Liver (tissue), 9 donors: ENCODE results near the gene CEP162. TPM values are rescaled to one million over a fixed set of nuclear protein-coding genes. Genes with fewer than 3 reads are reported as not detected.

Experiments
- DNase-seq: peaks from one replicate; pipeline ENCODE4 v3.0.0-alpha.2; 2017; ENCODE audit warnings: low spot score
- H3K27ac ChIP-seq, 2 donors: one replicate each; pipeline ENCODE4 v1.7.0; 2013; ENCODE audit warnings: inconsistent platforms in 2 of 2, low read length in 2 of 2, control low read depth in 1 of 2, low read depth in 1 of 2, mild to moderate bottlenecking in 1 of 2
- H3K27me3 ChIP-seq, 4 donors: one replicate each; pipeline versions ENCODE4 v1.6.1 to v1.7.0; 2013; ENCODE audit warnings: low read length in 3 of 4, inconsistent platforms in 1 of 4, mild to moderate bottlenecking in 1 of 4, moderate library complexity in 1 of 4; ENCODE audit not compliant: control insufficient read depth in 4 of 4, insufficient read depth in 4 of 4
- H3K36me3 ChIP-seq, 4 donors: one replicate each; pipeline versions ENCODE4 v1.6.1 to v1.7.0; 2013; ENCODE audit warnings: low read length in 3 of 4, mild to moderate bottlenecking in 3 of 4, low read depth in 1 of 4, moderate library complexity in 1 of 4; ENCODE audit not compliant: control insufficient read depth in 4 of 4, insufficient read depth in 3 of 4
- H3K4me1 ChIP-seq, 4 donors: one replicate each; pipeline versions ENCODE4 v1.6.1 to v1.7.0; 2013; ENCODE audit warnings: low read length in 3 of 4, mild to moderate bottlenecking in 3 of 4, moderate library complexity in 1 of 4; ENCODE audit not compliant: control insufficient read depth in 4 of 4, insufficient read depth in 4 of 4
- H3K4me3 ChIP-seq, 3 donors: one replicate each; pipeline versions ENCODE4 v1.6.1 to v1.7.0; 2013; ENCODE audit warnings: low read length in 3 of 3, control low read depth in 1 of 3, low read depth in 1 of 3, mild to moderate bottlenecking in 1 of 3
- H3K9ac ChIP-seq, 2 donors: one replicate each; pipeline ENCODE4 v1.7.0; 2013; ENCODE audit warnings: low read length in 2 of 2, mild to moderate bottlenecking in 2 of 2, moderate library complexity in 2 of 2, control low read depth in 1 of 2, low read depth in 1 of 2
- H3K9me3 ChIP-seq, 4 donors: one replicate each; pipeline versions ENCODE4 v1.6.1 to v1.7.0; 2013; ENCODE audit warnings: low read length in 3 of 4; ENCODE audit not compliant: control insufficient read depth in 4 of 4
- ATF3 ChIP-seq: IDR thresholded peaks from 2 replicates; pipeline ENCODE4 v1.6.1; 2016; ENCODE audit warnings: antibody characterized with exemption
- CTCF ChIP-seq: fragments of 150-350 bp; IDR thresholded peaks from 2 replicates; pipeline ENCODE4 v1.5.1; 2017; ENCODE audit warnings: improper control_type of control experiment, low read depth, low read length; ENCODE audit not compliant: missing input control
- EGR1 ChIP-seq, 2 donors: IDR thresholded peaks; 2 replicates each; pipeline ENCODE4 v1.6.1; 2016 to 2018; ENCODE audit warnings: antibody characterized with exemption in 2 of 2, low read depth in 2 of 2
- FOXA1 ChIP-seq: IDR thresholded peaks from 2 replicates; pipeline ENCODE4 v1.6.1; 2016; ENCODE audit warnings: antibody characterized with exemption
- FOXA2 ChIP-seq: IDR thresholded peaks from 2 replicates; pipeline ENCODE4 v1.6.1; 2016; ENCODE audit warnings: antibody characterized with exemption
- GABPA ChIP-seq, 2 donors: IDR thresholded peaks in 1 of 2; conservative IDR thresholded peaks in 1 of 2; 2 replicates each; pipeline ENCODE4 v1.6.1; 2016; ENCODE audit warnings: antibody characterized with exemption in 2 of 2, mild to moderate bottlenecking in 1 of 2, moderate library complexity in 1 of 2
- HNF4A ChIP-seq, 2 donors: conservative IDR thresholded peaks; 2 replicates each; pipeline ENCODE4 v1.6.1; 2016; ENCODE audit warnings: antibody characterized with exemption in 2 of 2, mild to moderate bottlenecking in 2 of 2
- HNF4G ChIP-seq: IDR thresholded peaks from 2 replicates; pipeline ENCODE4 v1.6.1; 2016; ENCODE audit warnings: antibody characterized with exemption
- JUND ChIP-seq, 2 donors: IDR thresholded peaks; 2 replicates each; pipeline ENCODE4 v1.6.1; 2016; ENCODE audit warnings: antibody characterized with exemption in 2 of 2
- MAX ChIP-seq: IDR thresholded peaks from 2 replicates; pipeline ENCODE4 v1.6.1; 2016; ENCODE audit warnings: antibody characterized with exemption
- NR2F2 ChIP-seq: IDR thresholded peaks from 2 replicates; pipeline ENCODE4 v1.6.1; 2016; ENCODE audit warnings: antibody characterized with exemption
- RAD21 ChIP-seq, 2 donors: IDR thresholded peaks; 2 replicates each; pipeline ENCODE4 v1.6.1; 2016; ENCODE audit warnings: antibody characterized with exemption in 2 of 2, mild to moderate bottlenecking in 2 of 2
- REST ChIP-seq: IDR thresholded peaks from 2 replicates; pipeline ENCODE4 v1.6.1; 2016; ENCODE audit warnings: antibody characterized with exemption, mild to moderate bottlenecking
- RXRA ChIP-seq, 2 donors: IDR thresholded peaks; 2 replicates each; pipeline ENCODE4 v1.6.1; 2017 to 2018; ENCODE audit warnings: antibody characterized with exemption in 2 of 2, mild to moderate bottlenecking in 1 of 2
- SP1 ChIP-seq: IDR thresholded peaks from 2 replicates; pipeline ENCODE4 v1.6.1; 2018; ENCODE audit warnings: antibody characterized with exemption, mild to moderate bottlenecking
- TAF1 ChIP-seq: conservative IDR thresholded peaks from 2 replicates; pipeline ENCODE4 v1.6.1; 2016; ENCODE audit warnings: antibody characterized with exemption, mild to moderate bottlenecking
- YY1 ChIP-seq: IDR thresholded peaks from 2 replicates; pipeline ENCODE4 v1.6.1; 2016; ENCODE audit warnings: antibody characterized with exemption, mild to moderate bottlenecking
- ZBTB33 ChIP-seq: IDR thresholded peaks from 2 replicates; pipeline ENCODE4 v1.6.1; 2016; ENCODE audit warnings: antibody characterized with exemption
- WGBS: extraction: QIAGEN DNeasy Blood & Tissue Kit; methylation state at CpG from one replicate; pipeline ENCODE4 v1.1.7; 2013; 5-methylcytosine and 5-hydroxymethylcytosine counted together
- polyA plus RNA-seq, 2 donors: library from polyadenylated mRNA; stranded (reverse) in 1 of 2; unstranded in 1 of 2; fragments of 200-250 nt in 1 of 2; fragments of >200 nt in 1 of 2; fragmentation: Nextera tagmentation in 1 of 2; extraction: Ambion mirVana in 1 of 2; gene quantifications; one replicate each; pipeline versions ENCODE4 v1.2.1 to v1.2.3, GENCODE V29; 2013 to 2015
- total RNA-seq, 2 donors: library from RNA; depleted of rRNA; stranded (reverse); fragments of >200 nt; gene quantifications; one replicate each; pipeline ENCODE4 v1.2.3, GENCODE V29; 2014
- donor health status: healthy.
- donor health status: healthy.
- donor health status: healthy.
- donor health status: healthy.
- donor health status: healthy.

Gene CEP162
- total and polyA plus RNA-seq, 4 donors: 0.87 to 4.4 (median 2.6) TPM

- 89% methylated on average over 5 of the region's 5 CpGs for WGBS
- H3K27ac ChIP-seq: no peak overlapping the region
- H3K9me3 ChIP-seq: no peaks in the 10 kb centered on the region
- TF ChIP-seq EGR1 (IDR thresholded peaks at IDR 0.05; ENCODE audit: low read depth in 2 of 2) (no peak), RAD21 (IDR thresholded peaks at IDR 0.05) (no peak), JUND (IDR thresholded peaks at IDR 0.05) (no peak), ZBTB33 (no peak), HNF4A (conservative IDR thresholded peaks at IDR 0.05) (no peak)
- peaks cover 0 to 4% (median 2%) of the 10 kb centered on the region in 4 donors for H3K36me3 ChIP-seq
- H3K9ac ChIP-seq: no peak overlapping the region
- H3K4me3 ChIP-seq: no peak overlapping the region
- DNase-seq: no peak
- no peaks in the 10 kb centered on the region for H3K4me1 ChIP-seq
- H3K27me3 ChIP-seq: no peaks in the 10 kb centered on the region
Measured at GRCh38 chr6:84137051-84137375, 90.4 kb downstream of the CEP162 start.

GRCh38 chr6:84136364-84137050, 90.9 kb downstream of the CEP162 start:
- no peak for DNase-seq
- Histone ChIP-seq H3K27ac (no peak overlapping the region), H3K9ac (no peak overlapping the region), H3K4me1 (no peaks in the 10 kb centered on the region), H3K36me3 (peaks cover 0 to 4% (median 2%) of the 10 kb centered on the region in 4 donors), H3K27me3 (no peaks in the 10 kb centered on the region), H3K4me3 (no peak overlapping the region), H3K9me3 (no peaks in the 10 kb centered on the region)
- TF ChIP-seq RXRA (IDR thresholded peaks at IDR 0.05) (no peak), HNF4A (conservative IDR thresholded peaks at IDR 0.05) (no peak), HNF4G (no peak), GABPA (IDR thresholded peaks at IDR 0.05 in 1 of 2, conservative IDR thresholded peaks at IDR 0.05 in 1 of 2) (no peak), MAX (no peak), ZBTB33 (no peak), FOXA1 (no peak), NR2F2 (no peak), SP1 (no peak), TAF1 (no peak), YY1 (no peak), FOXA2 (no peak), JUND (IDR thresholded peaks at IDR 0.05) (no peak), ATF3 (no peak), CTCF (no peak), REST (no peak), RAD21 (IDR thresholded peaks at IDR 0.05) (no peak), EGR1 (IDR thresholded peaks at IDR 0.05; ENCODE audit: low read depth in 2 of 2) (no peak)
- WGBS: 92% methylated on average over 4 of the region's 4 CpGs
